ENCODE measurements around the gene EPHB2. TPM values are rescaled to one million over a fixed set of nuclear protein-coding genes. Genes with fewer than 3 reads are reported as not detected.

EPHB2 gene
- total and polyA plus RNA-seq, 2 of the 13 experiments (the other 11 are each of a cell fraction or from before 2014, with no cell fraction given) = 0.03 to 0.11 TPM

DNA sequence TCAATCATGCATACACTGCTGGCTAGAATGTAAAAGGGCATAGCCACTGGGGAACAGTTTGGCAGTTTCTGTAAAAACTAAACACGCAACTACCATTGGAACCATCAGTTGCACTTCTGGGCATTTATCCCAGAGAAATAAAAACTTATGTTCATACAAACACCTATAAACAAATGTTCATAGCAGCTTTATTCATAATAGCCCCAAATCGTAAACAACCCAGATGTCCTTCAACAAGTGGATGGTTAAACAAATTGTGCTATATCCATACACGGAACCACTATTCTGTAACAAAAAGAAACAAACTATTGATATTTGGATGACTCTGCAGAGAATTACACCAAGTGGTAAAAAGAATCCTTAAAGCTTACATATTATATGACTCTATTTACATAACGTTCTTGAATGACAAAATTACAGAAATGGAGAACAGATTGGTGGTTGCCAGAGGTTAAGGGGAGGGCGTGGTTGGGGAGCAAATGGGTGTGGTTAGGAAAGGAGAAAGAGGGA, 239.2 kb downstream of the EPHB2 start:
- no peak overlapping the region for H3K9ac ChIP-seq (ENCODE audit: insufficient read depth, low read depth, low read length)
- ChIA-PET CTCF (ENCODE audit: low intra/inter-chr PET ratio, low total read pairs) (no interaction called here), POLR2A (no interaction called here)
- H3K36me3 ChIP-seq (replicated peaks in 1 of 2; ENCODE audit: control insufficient read depth in 1 of 2, insufficient read depth in 2 of 2, low read length in 2 of 2) = no peaks in the 10 kb centered on the region
- H3K4me1 ChIP-seq (ENCODE audit: insufficient read depth, low read length) = no peaks in the 10 kb centered on the region
- H3K4me3 ChIP-seq (replicated peaks in 1 of 3; ENCODE audit: insufficient read depth in 1 of 3, low read depth in 2 of 3, low read length in 3 of 3) = no peak overlapping the region
- H3K79me2 ChIP-seq (ENCODE audit: insufficient read depth, low read length) = no peaks in the 10 kb centered on the region
- H2AFZ ChIP-seq (ENCODE audit: low read length) = no peak overlapping the region
- H3K9me3 ChIP-seq (ENCODE audit: low read length) = no peaks in the 10 kb centered on the region
- 54% methylated on average over 5 of the region's 5 CpGs for WGBS (ENCODE audit: low lambda C conversion rate)
- H3K27me3 ChIP-seq (ENCODE audit: control insufficient read depth in 1 of 2, insufficient read depth in 2 of 2, low read length in 2 of 2) = no peaks in the 10 kb centered on the region
- no peak overlapping the region for H3K4me2 ChIP-seq (ENCODE audit: low read depth, low read length)
- H4K20me1 ChIP-seq (ENCODE audit: insufficient read depth, low read length) = no peaks in the 10 kb centered on the region
- no peak overlapping the region for H3K27ac ChIP-seq (ENCODE audit: extremely low read length, insufficient read depth, low read length)
- no peak for ATAC-seq
- intact Hi-C loops (cut with micrococcal nuclease; ENCODE audit: unreplicated experiment) (no loop called here), in situ Hi-C loops (cut with HindIII; ENCODE audit: extremely low pct_ligation_motif_present, low pct_unique_long_range_greater_than_20kb) (no loop called here)
- no TSS peak for BruUV-seq (replicated peaks)
- TF ChIP-seq, protein P1, sequence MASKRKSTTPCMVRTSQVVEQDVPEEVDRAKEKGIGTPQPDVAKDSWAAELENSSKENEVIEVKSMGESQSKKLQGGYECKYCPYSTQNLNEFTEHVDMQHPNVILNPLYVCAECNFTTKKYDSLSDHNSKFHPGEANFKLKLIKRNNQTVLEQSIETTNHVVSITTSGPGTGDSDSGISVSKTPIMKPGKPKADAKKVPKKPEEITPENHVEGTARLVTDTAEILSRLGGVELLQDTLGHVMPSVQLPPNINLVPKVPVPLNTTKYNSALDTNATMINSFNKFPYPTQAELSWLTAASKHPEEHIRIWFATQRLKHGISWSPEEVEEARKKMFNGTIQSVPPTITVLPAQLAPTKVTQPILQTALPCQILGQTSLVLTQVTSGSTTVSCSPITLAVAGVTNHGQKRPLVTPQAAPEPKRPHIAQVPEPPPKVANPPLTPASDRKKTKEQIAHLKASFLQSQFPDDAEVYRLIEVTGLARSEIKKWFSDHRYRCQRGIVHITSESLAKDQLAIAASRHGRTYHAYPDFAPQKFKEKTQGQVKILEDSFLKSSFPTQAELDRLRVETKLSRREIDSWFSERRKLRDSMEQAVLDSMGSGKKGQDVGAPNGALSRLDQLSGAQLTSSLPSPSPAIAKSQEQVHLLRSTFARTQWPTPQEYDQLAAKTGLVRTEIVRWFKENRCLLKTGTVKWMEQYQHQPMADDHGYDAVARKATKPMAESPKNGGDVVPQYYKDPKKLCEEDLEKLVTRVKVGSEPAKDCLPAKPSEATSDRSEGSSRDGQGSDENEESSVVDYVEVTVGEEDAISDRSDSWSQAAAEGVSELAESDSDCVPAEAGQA (IDR thresholded peaks at IDR 0.05; ENCODE audit: low read depth) = no peak
- TF ChIP-seq, protein P1 (CRISPR knock-in tag; IDR thresholded peaks at IDR 0.05; ENCODE audit: borderline replicate concordance) = no peak
- TF ChIP-seq BHLHE40 (IDR thresholded peaks at IDR 0.05; ENCODE audit: low read length) (no peak), ARNTL (CRISPR knock-in tag; IDR thresholded peaks at IDR 0.05) (no peak), ZNF816 (CRISPR knock-in tag; IDR thresholded peaks at IDR 0.05; ENCODE audit: borderline replicate concordance) (no peak), ZNF790 (CRISPR knock-in tag; IDR thresholded peaks at IDR 0.05; ENCODE audit: borderline replicate concordance) (no peak), MAZ (IDR thresholded peaks at IDR 0.05; ENCODE audit: borderline replicate concordance, low read depth, low read length) (no peak), MAZ (CRISPR knock-in tag; IDR thresholded peaks at IDR 0.05; ENCODE audit: low read depth) (no peak), SP2 (CRISPR knock-in tag; IDR thresholded peaks at IDR 0.05) (no peak), CREM (IDR thresholded peaks at IDR 0.05) (no peak), CREM (CRISPR knock-in tag; IDR thresholded peaks at IDR 0.05) (no peak), RFXANK (CRISPR knock-in tag; IDR thresholded peaks at IDR 0.05) (no peak), ZNF256 (CRISPR knock-in tag; conservative IDR thresholded peaks at IDR 0.05) (no peak), ZNF234 (CRISPR knock-in tag; conservative IDR thresholded peaks at IDR 0.05) (no peak), ZFP41 (CRISPR knock-in tag; IDR thresholded peaks at IDR 0.05; ENCODE audit: borderline replicate concordance) (no peak), MTA1 (CRISPR knock-in tag; IDR thresholded peaks at IDR 0.05; ENCODE audit: borderline replicate concordance) (no peak)
- TF ChIP-seq, protein P2, sequence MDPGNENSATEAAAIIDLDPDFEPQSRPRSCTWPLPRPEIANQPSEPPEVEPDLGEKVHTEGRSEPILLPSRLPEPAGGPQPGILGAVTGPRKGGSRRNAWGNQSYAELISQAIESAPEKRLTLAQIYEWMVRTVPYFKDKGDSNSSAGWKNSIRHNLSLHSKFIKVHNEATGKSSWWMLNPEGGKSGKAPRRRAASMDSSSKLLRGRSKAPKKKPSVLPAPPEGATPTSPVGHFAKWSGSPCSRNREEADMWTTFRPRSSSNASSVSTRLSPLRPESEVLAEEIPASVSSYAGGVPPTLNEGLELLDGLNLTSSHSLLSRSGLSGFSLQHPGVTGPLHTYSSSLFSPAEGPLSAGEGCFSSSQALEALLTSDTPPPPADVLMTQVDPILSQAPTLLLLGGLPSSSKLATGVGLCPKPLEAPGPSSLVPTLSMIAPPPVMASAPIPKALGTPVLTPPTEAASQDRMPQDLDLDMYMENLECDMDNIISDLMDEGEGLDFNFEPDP (CRISPR knock-in tag; conservative IDR thresholded peaks at IDR 0.05) = no peak
- TF ChIP-seq, protein P3, sequence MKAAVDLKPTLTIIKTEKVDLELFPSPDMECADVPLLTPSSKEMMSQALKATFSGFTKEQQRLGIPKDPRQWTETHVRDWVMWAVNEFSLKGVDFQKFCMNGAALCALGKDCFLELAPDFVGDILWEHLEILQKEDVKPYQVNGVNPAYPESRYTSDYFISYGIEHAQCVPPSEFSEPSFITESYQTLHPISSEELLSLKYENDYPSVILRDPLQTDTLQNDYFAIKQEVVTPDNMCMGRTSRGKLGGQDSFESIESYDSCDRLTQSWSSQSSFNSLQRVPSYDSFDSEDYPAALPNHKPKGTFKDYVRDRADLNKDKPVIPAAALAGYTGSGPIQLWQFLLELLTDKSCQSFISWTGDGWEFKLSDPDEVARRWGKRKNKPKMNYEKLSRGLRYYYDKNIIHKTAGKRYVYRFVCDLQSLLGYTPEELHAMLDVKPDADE (CRISPR knock-in tag; IDR thresholded peaks at IDR 0.05) = no peak
- no peak for DNase-seq (ENCODE audit: low spot score)
- no peak for FAIRE-seq

Measured in HepG2 (cell line).